NOMO-1 treated with dmso at 0.1 percent for 144 hours (cell line): Measurements from ENCODE around the gene TSPAN5.

ENCODE experiments used
- DNase-seq: peaks from one replicate; lab custom pipeline; 2025; ENCODE audit not compliant: unreplicated experiment; lab: John Stamatoyannopoulos, UW

TSPAN5 gene

GRCh38 chr4:98522062-98522461 is 136.3 kb downstream of the TSPAN5 start:
- DNase-seq, result no peak

DNA sequence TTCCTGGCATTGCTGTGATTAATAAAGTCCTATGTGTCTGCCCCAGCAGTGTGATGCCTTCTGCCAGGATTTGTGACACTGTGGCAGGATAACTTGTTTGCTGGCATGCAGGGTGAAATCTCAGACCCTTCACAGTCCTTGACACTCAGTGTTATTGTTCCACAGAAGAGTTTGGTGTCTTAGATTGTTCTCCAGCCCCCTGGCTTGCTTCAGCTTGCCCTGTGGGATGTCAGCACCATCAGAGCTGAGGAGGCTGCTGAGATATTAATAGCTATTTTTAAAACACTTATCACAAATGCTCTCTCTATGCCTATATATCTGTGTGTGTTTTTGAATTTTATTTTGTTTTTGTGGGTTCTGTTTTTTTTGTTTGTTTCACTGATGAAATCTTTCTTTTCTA is 136.9 kb downstream of the TSPAN5 start:
- DNase-seq, result no peak

DNA sequence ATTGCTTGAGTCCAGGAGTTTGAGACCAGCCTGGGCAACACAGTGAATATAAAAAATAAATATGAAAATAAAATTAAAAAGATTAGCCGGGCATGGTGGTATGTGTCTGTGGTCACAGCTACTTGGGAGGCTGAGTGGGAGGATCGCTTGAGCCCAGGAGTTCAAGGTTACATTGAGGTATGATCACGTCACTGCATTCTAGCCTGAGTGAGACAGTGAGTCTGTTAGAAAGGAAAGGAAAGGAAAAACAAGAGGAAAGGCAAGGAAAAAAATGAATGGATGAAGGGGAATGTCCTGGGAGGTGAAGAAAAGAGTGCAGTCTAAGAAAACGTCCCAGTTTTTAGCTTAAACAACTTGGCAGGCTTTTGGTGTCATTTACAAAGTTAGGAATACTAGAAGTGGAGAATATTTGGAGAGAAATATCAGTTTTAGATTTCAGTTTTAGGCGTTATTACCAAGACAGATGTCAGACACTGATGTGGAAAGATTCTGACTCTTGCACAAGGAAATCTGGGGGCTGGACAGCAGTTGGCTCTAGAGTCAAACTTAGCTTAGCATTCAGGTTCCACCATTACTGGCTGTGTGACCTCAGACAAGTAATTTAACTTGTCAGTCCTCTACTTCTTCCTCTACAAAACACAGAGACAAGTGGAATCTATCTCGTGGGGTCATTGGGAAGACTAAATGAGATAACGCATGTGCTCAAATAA is 139.0 kb downstream of the TSPAN5 start:
- no peak for DNase-seq

DNA sequence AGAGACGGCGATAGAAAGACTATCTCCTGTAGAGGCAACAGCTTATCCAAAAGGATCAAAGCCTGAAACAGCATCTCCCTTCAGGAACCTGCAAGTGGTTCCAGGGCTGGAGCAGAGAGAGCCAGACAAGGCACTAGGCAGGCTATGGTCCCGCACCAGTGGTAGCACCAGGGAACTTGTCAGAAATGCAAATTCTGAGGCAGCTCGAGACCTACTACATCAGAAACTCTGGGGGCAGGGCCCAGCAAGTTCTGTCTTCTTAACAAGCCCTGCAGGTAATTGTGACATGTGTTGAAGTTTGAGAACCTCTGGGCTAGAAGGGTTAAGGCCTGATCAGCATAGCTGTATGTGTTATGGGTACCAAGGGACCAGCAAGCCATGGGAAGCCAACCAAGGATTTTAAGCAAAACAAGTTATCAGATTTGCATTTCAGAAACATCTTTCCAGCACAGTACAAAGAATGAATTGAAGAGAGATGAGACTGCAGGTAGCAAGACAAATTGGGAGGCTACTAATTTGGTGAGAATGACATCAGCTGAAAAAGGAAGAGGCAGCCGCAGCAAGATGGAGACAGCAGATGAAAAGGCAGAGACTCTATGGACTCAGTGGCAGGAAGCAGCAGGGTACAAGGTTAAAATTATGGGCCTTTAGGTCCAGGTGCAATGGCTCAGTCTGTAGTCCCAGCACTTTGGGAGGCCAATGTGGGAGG is 139.7 kb downstream of the TSPAN5 start:
- DNase-seq, result no peak

DNA sequence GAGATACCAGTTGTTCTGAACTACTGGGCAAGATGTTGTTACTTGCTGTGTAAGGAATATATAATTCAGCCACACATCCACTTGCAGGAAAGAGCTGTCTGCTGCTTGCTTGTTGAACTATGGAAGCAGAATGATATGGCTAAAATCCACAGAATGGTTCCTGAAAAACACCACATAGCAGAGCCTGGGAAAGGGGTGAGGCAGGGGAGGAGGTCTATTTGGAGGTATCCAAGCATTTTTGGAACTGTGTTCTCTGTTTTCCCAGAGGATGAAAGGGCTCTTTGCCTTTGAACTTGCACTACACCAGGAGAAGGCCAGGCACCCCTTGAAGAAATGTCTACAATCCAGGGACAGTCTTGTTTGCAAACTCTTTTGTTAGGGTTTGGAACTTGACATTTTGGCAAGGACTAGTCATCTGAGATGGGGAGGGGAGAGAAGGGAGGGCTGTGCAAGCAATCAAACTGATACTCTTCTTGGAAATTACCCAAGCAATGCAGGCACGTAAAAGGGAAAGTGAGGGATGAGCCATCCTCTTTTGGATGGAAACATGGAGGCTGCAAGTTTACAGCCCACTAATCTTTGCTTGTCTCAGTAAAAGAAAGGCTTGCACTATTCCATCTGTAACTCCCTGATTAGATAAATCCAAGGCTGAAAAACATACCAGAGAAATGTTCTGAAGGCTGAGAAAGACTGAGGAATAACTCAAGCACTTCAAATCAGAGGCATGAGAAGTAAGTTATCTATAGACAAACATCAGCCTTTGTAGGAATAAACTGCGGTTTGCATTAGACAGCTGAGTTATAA is 141.0 kb downstream of the TSPAN5 start:
- no peak for DNase-seq

GRCh38 chr4:98516441-98517217 is 141.8 kb downstream of the TSPAN5 start:
- DNase-seq, result no peak

DNA sequence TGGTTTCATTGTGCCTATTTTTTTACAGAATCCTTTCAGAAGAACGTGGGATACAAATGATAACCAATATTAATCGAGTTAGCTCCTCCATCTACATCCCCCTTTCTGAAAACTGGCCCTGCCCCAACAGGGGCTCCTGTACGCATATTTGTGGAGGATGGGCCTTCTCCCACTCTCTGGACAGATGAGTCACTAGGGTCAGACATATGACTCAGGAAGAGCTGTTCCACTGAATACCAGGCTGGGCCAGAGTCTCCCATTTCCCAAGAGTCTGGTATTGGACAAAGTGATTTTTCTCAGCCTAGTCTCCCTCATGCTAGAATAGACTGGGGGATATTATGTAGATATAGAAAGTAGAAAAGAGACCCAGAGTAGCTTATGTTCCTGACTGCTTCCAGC is 142.4 kb downstream of the TSPAN5 start:
- DNase-seq, result no peak

GRCh38 chr4:98515470-98515809 is 143.0 kb downstream of the TSPAN5 start:
- DNase-seq, result no peak

DNA sequence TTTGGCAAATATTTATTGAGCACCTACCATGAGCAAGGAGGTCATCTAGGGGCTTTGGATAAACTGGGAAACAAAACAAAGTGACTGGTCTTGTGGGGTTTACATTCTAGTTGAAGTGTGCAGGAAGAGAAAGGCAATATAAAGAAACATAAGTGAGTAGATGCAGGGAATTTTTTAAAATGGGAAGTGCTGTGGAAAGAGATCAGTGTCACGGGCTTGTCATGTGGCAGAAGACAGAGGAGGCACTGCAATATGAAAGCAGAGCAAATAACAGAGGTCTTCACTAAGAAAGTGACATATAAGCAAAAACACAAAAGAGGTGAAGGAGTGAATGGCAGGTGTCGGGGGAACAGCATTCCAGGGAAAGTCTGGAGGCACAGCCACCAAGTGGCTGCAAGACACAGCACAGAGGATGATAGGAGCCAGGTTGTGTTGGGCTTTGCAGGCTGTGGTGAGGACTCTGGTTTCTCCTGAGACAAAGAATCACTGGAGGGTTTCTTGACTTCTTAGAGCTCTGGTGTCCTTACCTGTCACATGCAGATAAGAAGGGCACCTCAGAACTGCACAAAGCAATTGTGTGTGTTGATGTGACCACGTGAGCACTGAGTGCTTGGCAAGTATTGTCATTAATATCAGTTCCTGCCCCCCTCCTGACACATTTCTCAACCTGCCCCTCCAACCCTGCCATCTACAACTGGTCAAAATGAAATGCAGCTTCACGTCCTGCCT is 143.5 kb downstream of the TSPAN5 start:
- no peak for DNase-seq

DNA sequence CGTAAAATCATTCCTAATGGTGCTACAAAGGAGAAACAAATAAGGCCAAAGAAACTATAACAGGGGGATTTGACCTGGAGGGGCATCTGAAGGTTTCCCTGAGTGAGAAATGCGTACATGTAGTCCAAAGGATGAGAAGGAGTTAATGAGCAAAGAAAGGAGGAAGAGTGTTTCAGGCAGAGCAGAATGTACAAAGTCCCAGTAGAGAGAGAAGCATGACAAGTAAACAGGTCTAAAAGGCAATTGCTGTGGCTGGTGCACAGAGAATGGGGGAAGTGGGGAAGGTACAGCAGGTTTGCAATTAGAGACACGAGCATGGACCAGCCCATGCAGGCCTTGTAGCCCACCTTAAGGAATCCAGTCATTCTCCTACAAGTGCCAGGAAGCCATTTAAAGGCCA is 145.5 kb downstream of the TSPAN5 start:
- DNase-seq, result no peak

GRCh38 chr4:98510757-98511517 is 147.5 kb downstream of the TSPAN5 start:
- no peak for DNase-seq

GRCh38 chr4:98510340-98510739 is 148.1 kb downstream of the TSPAN5 start:
- no peak for DNase-seq

GRCh38 chr4:98509721-98510120 is 148.7 kb downstream of the TSPAN5 start:
- no peak for DNase-seq

DNA sequence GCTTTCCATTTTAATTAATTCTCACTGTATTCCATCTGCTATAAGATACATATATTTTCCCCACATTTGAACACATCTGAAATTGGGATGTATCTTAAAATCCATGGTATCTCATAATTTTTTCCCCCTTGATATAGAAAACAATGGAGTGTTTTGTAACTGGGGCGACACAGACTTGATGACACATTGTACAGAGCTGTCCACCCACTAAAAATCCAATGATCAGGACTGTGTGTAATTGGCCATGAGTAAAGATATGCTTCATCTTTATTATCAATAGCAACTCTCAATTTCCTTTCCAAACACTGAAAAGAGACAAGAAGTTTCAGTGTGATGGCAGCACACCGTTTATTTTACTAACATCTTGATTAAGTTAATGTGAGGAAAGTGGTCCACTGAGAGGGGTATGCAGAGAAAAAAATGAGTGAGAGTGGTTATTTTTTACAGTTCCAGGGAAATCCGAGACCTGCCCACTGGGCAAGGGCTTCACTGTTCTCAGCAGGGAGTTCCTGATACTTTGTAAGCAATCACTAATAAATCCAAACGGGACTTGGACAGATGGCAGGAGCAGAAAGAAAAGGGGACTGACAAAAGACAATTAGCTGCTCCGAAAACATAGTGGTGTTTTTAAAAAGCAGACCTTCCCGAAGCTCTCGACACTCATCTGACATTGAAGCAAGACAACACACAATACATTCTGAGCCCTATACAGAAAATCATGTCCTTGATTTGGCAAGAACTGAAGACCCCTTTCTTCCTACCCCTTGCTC is 149.4 kb downstream of the TSPAN5 start:
- DNase-seq, result no peak

DNA sequence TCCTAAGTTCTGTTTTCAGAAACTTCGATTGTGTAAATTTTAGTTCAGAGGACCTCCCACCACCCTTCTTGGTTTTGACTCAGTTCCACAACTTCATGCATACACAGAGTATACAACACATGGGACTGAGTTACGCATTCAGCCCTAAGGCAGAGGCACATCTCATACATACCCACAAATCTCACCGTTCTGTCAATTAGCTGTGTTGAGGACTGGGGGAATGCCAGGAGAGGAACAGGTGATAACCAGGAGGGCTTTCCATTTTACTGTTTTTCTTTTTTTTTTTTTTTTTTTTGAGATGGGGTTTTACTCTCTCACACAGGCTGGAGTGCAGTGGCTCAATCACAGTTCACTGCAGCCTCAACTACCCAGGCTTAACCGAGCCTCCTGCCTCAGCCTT is 150.2 kb downstream of the TSPAN5 start:
- no peak for DNase-seq

GRCh38 chr4:98507299-98507698 is 151.1 kb downstream of the TSPAN5 start:
- no peak for DNase-seq

DNA sequence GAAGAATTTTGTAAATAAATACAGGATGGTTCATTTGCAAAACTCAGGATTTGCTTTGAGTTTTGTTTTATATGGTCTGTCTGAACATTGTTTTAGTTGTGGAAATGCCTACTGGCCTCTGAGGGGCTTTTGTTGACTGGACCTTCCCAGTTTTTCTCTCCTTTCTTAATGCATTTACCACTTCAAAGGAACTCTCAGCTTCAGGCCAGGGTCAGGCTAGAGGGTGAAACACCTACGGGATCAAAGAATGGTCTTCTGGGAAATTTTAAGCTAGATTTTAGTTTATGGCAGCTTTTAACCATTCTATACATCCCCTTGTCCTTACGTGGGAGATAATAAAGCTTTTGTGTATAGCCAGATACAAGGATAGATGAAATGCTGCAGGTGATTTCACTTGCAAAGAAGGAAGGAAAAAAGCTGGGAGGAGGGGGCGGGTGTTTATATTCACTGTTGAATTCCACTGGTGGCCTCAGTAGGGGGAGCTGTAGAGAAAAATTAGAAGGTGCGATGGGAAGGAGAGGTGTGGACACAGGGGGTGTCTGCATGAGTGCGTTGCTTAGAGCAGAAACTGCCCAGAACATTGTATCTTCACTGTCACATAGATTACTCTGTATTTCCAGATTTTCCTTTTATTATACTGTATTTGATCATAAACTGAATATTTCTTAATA is 151.8 kb downstream of the TSPAN5 start:
- no peak for DNase-seq

DNA sequence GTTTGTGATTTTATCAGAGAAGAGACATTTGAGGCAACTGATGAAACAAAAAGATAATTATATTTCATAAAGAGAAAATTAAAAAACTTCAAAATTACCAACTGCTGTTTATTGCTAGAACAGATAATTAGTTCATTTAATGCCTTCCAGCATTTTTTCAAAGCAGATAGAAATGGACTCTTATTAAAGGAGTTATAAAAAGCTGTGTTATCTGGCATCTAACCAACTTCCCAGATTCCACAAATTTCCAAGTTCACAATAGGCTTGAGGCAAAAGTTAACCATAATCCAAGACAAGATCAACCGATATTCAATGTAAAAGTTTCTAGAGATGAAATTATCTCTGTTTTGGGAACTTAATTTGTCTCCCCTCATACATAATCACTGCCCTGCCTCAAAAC is 152.4 kb downstream of the TSPAN5 start:
- no peak for DNase-seq

DNA sequence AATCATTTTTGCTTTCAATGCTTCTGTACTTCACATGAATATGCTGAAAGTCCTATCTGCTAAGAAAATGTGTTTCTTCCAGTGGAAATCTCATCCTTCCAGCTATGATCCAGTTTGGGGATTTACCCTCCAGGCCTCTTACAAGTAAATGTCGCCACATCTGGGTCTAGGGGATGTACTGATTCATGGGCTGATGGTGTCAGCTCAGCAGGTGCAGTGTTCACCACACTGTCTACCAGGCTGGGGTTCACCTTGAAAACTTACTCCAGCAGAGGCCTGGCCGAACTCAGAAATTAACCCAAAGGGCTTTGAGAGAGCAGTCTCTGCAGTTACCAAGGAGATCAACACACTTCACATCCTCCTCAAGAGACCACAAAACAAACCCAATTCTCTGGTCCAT is 154.3 kb downstream of the TSPAN5 start:
- DNase-seq, result no peak
